ENCODE results near the gene CLCN1.
A peak's percentile ranks its signal among the peaks of the same experiment; 100 is the strongest.

Gene CLCN1

DNA sequence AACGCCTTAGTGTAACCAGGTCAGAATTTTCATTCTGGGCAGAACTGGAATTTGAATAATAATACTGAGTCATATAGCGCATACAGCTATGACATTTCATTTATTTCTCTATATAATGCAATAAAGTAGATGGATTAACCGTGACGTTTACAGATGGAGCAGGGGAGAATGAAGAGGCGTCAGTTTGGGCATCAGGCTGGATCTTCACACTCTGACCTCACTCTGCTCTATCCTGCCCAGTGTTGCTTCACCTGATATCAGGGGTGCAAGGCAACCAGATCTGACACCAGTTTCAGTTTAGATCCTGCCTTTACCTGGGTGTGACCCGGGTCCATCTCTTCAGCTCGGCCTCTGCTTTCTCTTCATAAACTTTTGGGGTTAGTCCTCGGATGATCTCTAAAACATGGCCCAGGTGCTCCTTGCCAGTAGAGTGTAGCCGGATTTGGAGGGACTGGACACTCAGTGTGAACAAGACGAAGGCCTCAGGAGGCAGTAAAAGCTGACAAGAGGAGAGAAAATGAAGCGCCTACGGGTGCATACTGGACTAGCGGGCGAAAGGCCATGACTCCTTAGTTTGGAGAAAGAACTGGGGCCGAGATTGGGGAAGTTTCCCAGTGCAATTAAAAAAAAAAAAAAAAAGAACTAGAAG, 63.8 kb downstream of the CLCN1 start:
- Histone ChIP-seq H4K20me1 (ENCODE audit: insufficient read depth, low read length, poor library complexity, severe bottlenecking) (peaks cover 29% of the 10 kb centered on the region), H3K36me3 (ENCODE audit: insufficient read depth, low read length) (no peaks in the 10 kb centered on the region), H3K4me1 (ENCODE audit: insufficient read depth, low read length, poor library complexity, severe bottlenecking) (peaks cover 81% of the 10 kb centered on the region), H3K4me3 (ENCODE audit: low read length, poor library complexity, severe bottlenecking) (peak overlapping the region; percentile 98), H3K9ac (ENCODE audit: low read depth, low read length, poor library complexity, severe bottlenecking) (peak overlapping the region; percentile 100), H3F3A (ENCODE audit: low read depth) (peaks cover 10% of the 10 kb centered on the region; the same call in 1 of the 2 replicates), H3K9me3 (ENCODE audit: insufficient read depth, low read depth, low read length) (no peaks in the 10 kb centered on the region), H3K27me3 (ENCODE audit: insufficient read depth, low read length, poor library complexity, severe bottlenecking) (peaks cover 6% of the 10 kb centered on the region), H3K79me2 (ENCODE audit: insufficient read depth, low read length) (peaks cover 78% of the 10 kb centered on the region), H3K4me2 (ENCODE audit: low read depth, low read length, poor library complexity, severe bottlenecking) (peak overlapping the region; percentile 97), H3K9me2 (replicated peaks; ENCODE audit: low read depth, low read length) (no peaks in the 10 kb centered on the region), H2AFZ (ENCODE audit: low read length) (no peak overlapping the region; the same call in 1 of the 2 replicates)
- no peak for TF ChIP-seq EZH2phosphoT487 (IDR thresholded peaks at IDR 0.05; ENCODE audit: borderline replicate concordance)
- TF ChIP-seq, protein P1, sequence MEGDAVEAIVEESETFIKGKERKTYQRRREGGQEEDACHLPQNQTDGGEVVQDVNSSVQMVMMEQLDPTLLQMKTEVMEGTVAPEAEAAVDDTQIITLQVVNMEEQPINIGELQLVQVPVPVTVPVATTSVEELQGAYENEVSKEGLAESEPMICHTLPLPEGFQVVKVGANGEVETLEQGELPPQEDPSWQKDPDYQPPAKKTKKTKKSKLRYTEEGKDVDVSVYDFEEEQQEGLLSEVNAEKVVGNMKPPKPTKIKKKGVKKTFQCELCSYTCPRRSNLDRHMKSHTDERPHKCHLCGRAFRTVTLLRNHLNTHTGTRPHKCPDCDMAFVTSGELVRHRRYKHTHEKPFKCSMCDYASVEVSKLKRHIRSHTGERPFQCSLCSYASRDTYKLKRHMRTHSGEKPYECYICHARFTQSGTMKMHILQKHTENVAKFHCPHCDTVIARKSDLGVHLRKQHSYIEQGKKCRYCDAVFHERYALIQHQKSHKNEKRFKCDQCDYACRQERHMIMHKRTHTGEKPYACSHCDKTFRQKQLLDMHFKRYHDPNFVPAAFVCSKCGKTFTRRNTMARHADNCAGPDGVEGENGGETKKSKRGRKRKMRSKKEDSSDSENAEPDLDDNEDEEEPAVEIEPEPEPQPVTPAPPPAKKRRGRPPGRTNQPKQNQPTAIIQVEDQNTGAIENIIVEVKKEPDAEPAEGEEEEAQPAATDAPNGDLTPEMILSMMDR (conservative IDR thresholded peaks at IDR 0.05; ENCODE audit: low read length) = no peak

DNA sequence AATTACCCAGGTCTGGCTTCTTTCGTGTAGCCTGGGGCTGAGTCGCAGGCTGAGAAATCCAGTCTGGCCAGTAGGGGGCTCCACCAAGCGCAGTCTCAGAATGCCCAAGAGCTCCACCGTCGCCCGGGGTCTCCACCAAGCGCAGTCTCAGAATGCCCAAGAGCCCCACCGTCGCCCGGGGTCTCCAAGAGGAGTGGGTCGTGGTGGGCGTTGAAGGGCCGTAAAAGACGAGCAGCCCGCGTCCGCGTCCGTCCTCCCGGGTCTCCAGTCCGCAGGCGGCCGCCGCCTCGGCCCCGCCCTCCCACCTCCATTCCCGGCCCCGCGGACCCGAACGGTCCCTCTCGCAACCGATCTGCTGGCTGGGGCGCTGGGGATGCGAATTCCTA, 64.3 kb downstream of the CLCN1 start:
- Histone ChIP-seq H3K36me3 (ENCODE audit: insufficient read depth, low read length) (no peaks in the 10 kb centered on the region), H3K4me2 (ENCODE audit: low read depth, low read length, poor library complexity, severe bottlenecking) (peak overlapping the region; percentile 97), H3K4me1 (ENCODE audit: insufficient read depth, low read length, poor library complexity, severe bottlenecking) (peaks cover 81% of the 10 kb centered on the region), H3K4me3 (ENCODE audit: low read length, poor library complexity, severe bottlenecking) (peak overlapping the region; percentile 98), H3F3A (ENCODE audit: low read depth) (peaks cover 5% of the 10 kb centered on the region; the same call in 1 of the 2 replicates), H3K27me3 (ENCODE audit: insufficient read depth, low read length, poor library complexity, severe bottlenecking) (peaks cover 6% of the 10 kb centered on the region), H3K9ac (ENCODE audit: low read depth, low read length, poor library complexity, severe bottlenecking) (peak overlapping the region; percentile 100), H2AFZ (ENCODE audit: low read length) (peak overlapping the region; percentile 69; the same call in 1 of the 2 replicates), H3K79me2 (ENCODE audit: insufficient read depth, low read length) (peaks cover 83% of the 10 kb centered on the region), H3K9me3 (ENCODE audit: insufficient read depth, low read depth, low read length) (no peaks in the 10 kb centered on the region), H3K9me2 (replicated peaks; ENCODE audit: low read depth, low read length) (no peaks in the 10 kb centered on the region), H4K20me1 (ENCODE audit: insufficient read depth, low read length, poor library complexity, severe bottlenecking) (peaks cover 29% of the 10 kb centered on the region)
- TF ChIP-seq, protein P1 (conservative IDR thresholded peaks at IDR 0.05; ENCODE audit: low read length) = peak; percentile 89
- no peak for TF ChIP-seq EZH2phosphoT487 (IDR thresholded peaks at IDR 0.05; ENCODE audit: borderline replicate concordance)

GRCh38 chr7:143380646-143381426, 64.9 kb downstream of the CLCN1 start, which contains the start of gene ZYX:
ZYX (plus strand) TSS chr7:143381345; CDS start chr7:143381572, 227 bp downstream.
- Histone ChIP-seq H3K27me3 (ENCODE audit: insufficient read depth, low read length, poor library complexity, severe bottlenecking) (peaks cover 6% of the 10 kb centered on the region), H3K79me2 (ENCODE audit: insufficient read depth, low read length) (peaks cover 89% of the 10 kb centered on the region), H3K4me2 (ENCODE audit: low read depth, low read length, poor library complexity, severe bottlenecking) (peak within 1 kb of the TSS; percentile 97), H3K4me3 (ENCODE audit: low read length, poor library complexity, severe bottlenecking) (peak within 1 kb of the TSS; percentile 98), H3F3A (ENCODE audit: low read depth) (peaks cover 4% of the 10 kb centered on the region; the same call in 1 of the 2 replicates), H3K4me1 (ENCODE audit: insufficient read depth, low read length, poor library complexity, severe bottlenecking) (peaks cover 80% of the 10 kb centered on the region), H2AFZ (ENCODE audit: low read length) (peak within 1 kb of the TSS; percentile 69; the same call in 1 of the 2 replicates), H3K9ac (ENCODE audit: low read depth, low read length, poor library complexity, severe bottlenecking) (peak within 1 kb of the TSS; percentile 100), H3K9me2 (replicated peaks; ENCODE audit: low read depth, low read length) (no peaks in the 10 kb centered on the region), H3K9me3 (ENCODE audit: insufficient read depth, low read depth, low read length) (no peaks in the 10 kb centered on the region), H3K36me3 (ENCODE audit: insufficient read depth, low read length) (no peaks in the 10 kb centered on the region), H4K20me1 (ENCODE audit: insufficient read depth, low read length, poor library complexity, severe bottlenecking) (peaks cover 29% of the 10 kb centered on the region)
- no peak for TF ChIP-seq EZH2phosphoT487 (IDR thresholded peaks at IDR 0.05; ENCODE audit: borderline replicate concordance)
- TF ChIP-seq, protein P1 (conservative IDR thresholded peaks at IDR 0.05; ENCODE audit: low read length) = no peak
